KMS-11 (cell line): ENCODE measurements around the gene PFDN5.

ENCODE experiments used
- H2AFZ ChIP-seq: fragments of 200-600 bp; sonication (generic); 2 replicates; pipeline ENCODE4 v1.6.1; 2016; ENCODE audit warnings: antibody characterized with exemption, mixed run types, low read depth
- H3K27ac ChIP-seq: fragments of 200-600 bp; sonication (generic); 2 replicates; pipeline ENCODE4 v1.6.1; 2016; ENCODE audit warnings: mild to moderate bottlenecking, mixed run types
- H3K27me3 ChIP-seq: fragments of 200-600 bp; sonication (generic); 2 replicates; pipeline ENCODE4 v1.6.1; 2017; ENCODE audit warnings: mild to moderate bottlenecking, low read depth, mixed run types, moderate library complexity; ENCODE audit not compliant: insufficient read depth
- H3K36me3 ChIP-seq: fragments of 200-600 bp; sonication (generic); 2 replicates; pipeline ENCODE4 v1.6.1; 2017; ENCODE audit warnings: mild to moderate bottlenecking, mixed run types; ENCODE audit not compliant: insufficient read depth
- H3K4me1 ChIP-seq: fragments of 200-600 bp; sonication (generic); 2 replicates; pipeline ENCODE4 v1.6.1; 2016; ENCODE audit warnings: mild to moderate bottlenecking, low read depth, mixed run types; ENCODE audit not compliant: poor library complexity, severe bottlenecking
- H3K4me2 ChIP-seq: fragments of 200-600 bp; sonication (generic); 2 replicates; pipeline ENCODE4 v1.7.0; 2016; ENCODE audit warnings: mild to moderate bottlenecking, mixed run types
- H3K4me3 ChIP-seq: fragments of 200-600 bp; sonication (generic); IDR thresholded peaks from 2 replicates; pipeline ENCODE4 v1.6.1; 2017; ENCODE audit warnings: low read depth, low read length, mixed read lengths; ENCODE audit not compliant: insufficient read depth
- H3K79me2 ChIP-seq: fragments of 200-600 bp; sonication (generic); 2 replicates; pipeline ENCODE4 v1.6.1; 2016; ENCODE audit warnings: low read depth, mixed run types; ENCODE audit not compliant: insufficient read depth
- H3K9ac ChIP-seq: fragments of 200-600 bp; sonication (generic); 2 replicates; pipeline ENCODE4 v1.6.1; 2016; ENCODE audit warnings: mild to moderate bottlenecking, mixed run types
- H4K20me1 ChIP-seq: fragments of 200-600 bp; sonication (generic); 2 replicates; pipeline ENCODE4 v1.6.1; 2016; ENCODE audit warnings: mild to moderate bottlenecking, mixed run types; ENCODE audit not compliant: insufficient read depth
- CTCF ChIP-seq: fragments of 200-600 bp; sonication (generic); conservative IDR thresholded peaks from 2 replicates; pipeline ENCODE4 v1.6.1; 2017; ENCODE audit warnings: low read depth, mild to moderate bottlenecking, antibody characterized with exemption, low read length, moderate library complexity, mixed read lengths

PFDN5 gene

DNA sequence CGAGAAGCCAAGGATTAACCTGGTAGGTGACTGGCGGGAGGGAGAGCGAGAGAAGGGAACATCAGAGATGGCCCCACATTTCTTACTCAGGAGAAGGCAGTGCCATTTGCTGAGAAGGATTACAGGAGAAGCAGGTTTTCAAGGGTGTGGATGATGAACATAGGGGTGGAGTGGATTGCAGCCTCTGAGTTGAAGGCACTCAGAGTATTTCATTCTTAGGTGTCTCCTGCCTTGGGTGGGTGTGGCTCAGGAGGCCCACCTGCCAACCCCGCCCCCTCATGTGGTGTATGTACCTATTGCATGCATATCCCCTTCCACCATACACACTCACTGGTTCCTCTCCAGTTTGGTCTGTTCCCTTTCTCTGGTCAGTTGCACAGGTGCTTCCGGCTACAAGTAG lies 20.9 kb upstream of the PFDN5 start:
- H3K9ac ChIP-seq, result no peak overlapping the region
- no peak overlapping the region for H3K27ac ChIP-seq
- H3K4me3 ChIP-seq, result no peak overlapping the region
- no peak overlapping the region for H2AFZ ChIP-seq
- TF ChIP-seq CTCF, result no peak
- H3K36me3 ChIP-seq, result no peaks in the 10 kb centered on the region; the same call in 1 of the 2 replicates
- H3K79me2 ChIP-seq, result peaks cover 13% of the 10 kb centered on the region
- no peak overlapping the region for H3K4me2 ChIP-seq
- H4K20me1 ChIP-seq, result no peaks in the 10 kb centered on the region
- peaks cover 14% of the 10 kb centered on the region for H3K4me1 ChIP-seq
- H3K27me3 ChIP-seq, result no peaks in the 10 kb centered on the region

GRCh38 chr12:53276511-53276910 lies 18.8 kb upstream of the PFDN5 start:
- Histone ChIP-seq H3K79me2 (no peaks in the 10 kb centered on the region), H2AFZ (no peak overlapping the region), H3K36me3 (peaks cover 5% of the 10 kb centered on the region; the same call in 1 of the 2 replicates), H3K9ac (no peak overlapping the region), H3K4me2 (no peak overlapping the region), H4K20me1 (no peaks in the 10 kb centered on the region), H3K27me3 (no peaks in the 10 kb centered on the region), H3K4me1 (no peaks in the 10 kb centered on the region), H3K4me3 (no peak overlapping the region), H3K27ac (no peak overlapping the region)
- no peak for TF ChIP-seq CTCF

DNA sequence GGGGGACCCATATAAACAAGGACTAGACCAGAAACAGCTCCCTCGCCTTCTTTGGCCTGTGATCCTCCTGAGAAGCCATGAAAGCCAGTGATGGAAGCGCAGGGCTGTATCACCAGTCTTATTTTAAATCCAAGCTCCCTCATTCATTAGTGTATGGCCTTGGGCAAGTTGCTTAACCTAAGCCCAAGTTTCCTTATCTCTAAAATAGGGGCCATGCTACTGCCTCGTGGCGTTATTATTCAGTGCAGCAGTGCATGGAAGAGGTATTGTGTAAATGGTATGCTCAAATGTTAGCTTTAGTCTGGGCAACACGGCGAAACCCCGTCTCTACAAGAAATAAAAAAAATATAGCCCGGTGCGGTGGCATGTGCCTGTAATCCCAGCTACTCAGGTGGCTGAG lies 17.4 kb upstream of the PFDN5 start:
- Histone ChIP-seq H3K4me1 (no peaks in the 10 kb centered on the region), H3K36me3 (peaks cover 17% of the 10 kb centered on the region; the same call in 1 of the 2 replicates), H4K20me1 (no peaks in the 10 kb centered on the region), H3K9ac (no peak overlapping the region), H3K27ac (no peak overlapping the region), H3K4me3 (no peak overlapping the region), H3K4me2 (no peak overlapping the region), H3K79me2 (no peaks in the 10 kb centered on the region), H2AFZ (no peak overlapping the region), H3K27me3 (no peaks in the 10 kb centered on the region)
- no peak for TF ChIP-seq CTCF

- H3K79me2 ChIP-seq, result no peaks in the 10 kb centered on the region
- peaks cover 25% of the 10 kb centered on the region; the same call in 1 of the 2 replicates for H3K36me3 ChIP-seq
- no peaks in the 10 kb centered on the region for H3K27me3 ChIP-seq
- no peak overlapping the region for H2AFZ ChIP-seq
- no peak overlapping the region for H3K27ac ChIP-seq
- no peak for TF ChIP-seq CTCF
- no peak overlapping the region for H3K9ac ChIP-seq
- no peaks in the 10 kb centered on the region for H4K20me1 ChIP-seq
- no peaks in the 10 kb centered on the region for H3K4me1 ChIP-seq
- no peak overlapping the region for H3K4me2 ChIP-seq
- H3K4me3 ChIP-seq, result no peak overlapping the region
Observed at GRCh38 chr12:53279283-53279869, 16.0 kb upstream of the PFDN5 start.
